Putamen (tissue), 1 donor: ENCODE measurements around the gene GUK1.

Source experiments
- DNase-seq: peaks from one replicate; pipeline ENCODE4 v3.0.0-alpha.2; 2016; ENCODE audit warnings: low spot score

The GUK1 gene

GRCh38 chr1:228150120-228150460 lies 10.0 kb downstream of the GUK1 start:
- DNase-seq: no peak

GRCh38 chr1:228150461-228151179 lies 10.5 kb downstream of the GUK1 start:
- DNase-seq: peak; percentile 70

- DNase-seq: no peak
These were observed 11.3 kb downstream of the GUK1 start for GRCh38 chr1:228151180-228151925.

- no peak for DNase-seq
These were observed 12.2 kb downstream of the GUK1 start for GRCh38 chr1:228152097-228152917.

GRCh38 chr1:228152918-228153258 lies 12.8 kb downstream of the GUK1 start:
- no peak for DNase-seq

- no peak for DNase-seq
These were observed 14.1 kb downstream of the GUK1 start for GRCh38 chr1:228154021-228154669.

GRCh38 chr1:228154670-228155571 lies 14.8 kb downstream of the GUK1 start:
- no peak for DNase-seq

GRCh38 chr1:228155596-228156514 lies 15.8 kb downstream of the GUK1 start:
- DNase-seq: no peak

GRCh38 chr1:228156515-228156881 lies 16.4 kb downstream of the GUK1 start:
- no peak for DNase-seq

- DNase-seq: no peak
These were observed 17.1 kb downstream of the GUK1 start for GRCh38 chr1:228156941-228157728.

GRCh38 chr1:228157729-228158126 lies 17.6 kb downstream of the GUK1 start:
- DNase-seq: no peak

GRCh38 chr1:228158151-228159007 lies 18.3 kb downstream of the GUK1 start:
- no peak for DNase-seq

- DNase-seq: no peak
These were observed 19.1 kb downstream of the GUK1 start for GRCh38 chr1:228159008-228159665.

GRCh38 chr1:228160201-228160761 lies 20.2 kb downstream of the GUK1 start:
- no peak for DNase-seq

GRCh38 chr1:228161362-228161761 lies 21.3 kb downstream of the GUK1 start:
- DNase-seq: no peak

- DNase-seq: no peak
These were observed 21.8 kb downstream of the GUK1 start for GRCh38 chr1:228161866-228162265.

GRCh38 chr1:228162286-228163006 lies 22.4 kb downstream of the GUK1 start:
- DNase-seq: no peak
